ENCODE data around the gene TMPRSS11B.

TMPRSS11B gene

DNA sequence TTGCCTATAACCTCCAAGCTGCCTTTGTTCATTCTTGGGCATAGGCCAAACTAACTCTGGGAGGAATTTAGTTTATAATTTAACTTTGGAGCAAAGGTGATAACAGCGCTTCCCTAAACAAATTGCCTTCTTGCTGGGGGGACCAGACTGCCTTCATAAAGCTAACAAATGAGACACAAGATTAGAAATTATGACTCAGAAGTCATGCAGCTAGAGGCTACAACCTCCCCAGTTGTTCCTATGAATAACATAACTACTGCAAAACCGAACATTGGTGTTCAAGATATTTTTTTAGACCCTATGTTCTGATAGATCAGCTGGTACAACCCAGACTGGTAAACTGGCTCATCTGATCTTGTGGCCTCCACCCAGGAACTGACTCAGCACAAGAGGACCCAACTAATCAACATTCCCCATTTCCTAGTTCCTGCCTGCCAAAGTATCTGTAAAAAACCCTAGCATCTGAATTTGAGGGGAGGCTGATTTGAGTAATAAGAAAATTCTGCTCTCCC is 22.0 kb upstream of the TMPRSS11B start:
- WGBS, 2 donors (ENCODE audit: extremely low coverage in 2 of 2, insufficient read length in 2 of 2, insufficient replicate concordance in 1 of 2) = no CpG with 5 or more reads among the region's 2 CpGs
- no peak overlapping the region for H3K9ac ChIP-seq (ENCODE audit: low read depth, low read length, poor library complexity)
- H3K9me3 ChIP-seq (replicated peaks in 1 of 2; ENCODE audit: control insufficient read depth in 2 of 2, insufficient read depth in 1 of 2, low read depth in 1 of 2, low read length in 2 of 2) = peaks cover 0 to 3% of the 10 kb centered on the region in 2 donors
- no peak overlapping the region for H2BK120ac ChIP-seq (ENCODE audit: low read depth, low read length)
- no peak overlapping the region for H2BK15ac ChIP-seq (ENCODE audit: low read length)
- H2BK12ac ChIP-seq (ENCODE audit: low read length) = no peak overlapping the region
- H3K79me1 ChIP-seq (ENCODE audit: low read depth, low read length) = no peaks in the 10 kb centered on the region
- H3K4me1 ChIP-seq (ENCODE audit: control insufficient read depth in 2 of 2, insufficient read depth in 1 of 2, low read depth in 1 of 2, low read length in 2 of 2) = peaks cover 2 to 3% of the 10 kb centered on the region in 2 donors
- no peak overlapping the region for H3K23ac ChIP-seq (ENCODE audit: low read depth, low read length, poor library complexity)
- no peak overlapping the region for H3K4me3 ChIP-seq (ENCODE audit: low read length in 2 of 2)
- no peak overlapping the region for H2BK5ac ChIP-seq (ENCODE audit: low read length)
- H3K27ac ChIP-seq (replicated peaks; ENCODE audit: low read length) = no peak overlapping the region
- H4K8ac ChIP-seq (ENCODE audit: low read depth, low read length) = no peak overlapping the region
- H3K14ac ChIP-seq (ENCODE audit: low read length) = no peak overlapping the region
- H4K91ac ChIP-seq (ENCODE audit: low read depth, low read length, poor library complexity) = no peak overlapping the region
- H3K27me3 ChIP-seq (ENCODE audit: control insufficient read depth in 3 of 3, insufficient read depth in 3 of 3, low read depth in 1 of 3, low read length in 3 of 3) = no peaks in the 10 kb centered on the region
- H3K4ac ChIP-seq (ENCODE audit: low read length) = no peak overlapping the region
- no peak overlapping the region for H3K18ac ChIP-seq (ENCODE audit: low read length)
- DNase-seq (ENCODE audit: low spot score) = no peak
- no peaks in the 10 kb centered on the region for H3K36me3 ChIP-seq (replicated peaks in 1 of 2; ENCODE audit: control insufficient read depth in 2 of 2, insufficient read depth in 2 of 2, low read length in 2 of 2)
- H2AFZ ChIP-seq (ENCODE audit: low read length) = no peak overlapping the region
- no peak overlapping the region for H2AK5ac ChIP-seq (ENCODE audit: low read depth, low read length)
- no peak overlapping the region for H3K4me2 ChIP-seq (ENCODE audit: insufficient read depth, low read length, poor library complexity, severe bottlenecking)

DNA sequence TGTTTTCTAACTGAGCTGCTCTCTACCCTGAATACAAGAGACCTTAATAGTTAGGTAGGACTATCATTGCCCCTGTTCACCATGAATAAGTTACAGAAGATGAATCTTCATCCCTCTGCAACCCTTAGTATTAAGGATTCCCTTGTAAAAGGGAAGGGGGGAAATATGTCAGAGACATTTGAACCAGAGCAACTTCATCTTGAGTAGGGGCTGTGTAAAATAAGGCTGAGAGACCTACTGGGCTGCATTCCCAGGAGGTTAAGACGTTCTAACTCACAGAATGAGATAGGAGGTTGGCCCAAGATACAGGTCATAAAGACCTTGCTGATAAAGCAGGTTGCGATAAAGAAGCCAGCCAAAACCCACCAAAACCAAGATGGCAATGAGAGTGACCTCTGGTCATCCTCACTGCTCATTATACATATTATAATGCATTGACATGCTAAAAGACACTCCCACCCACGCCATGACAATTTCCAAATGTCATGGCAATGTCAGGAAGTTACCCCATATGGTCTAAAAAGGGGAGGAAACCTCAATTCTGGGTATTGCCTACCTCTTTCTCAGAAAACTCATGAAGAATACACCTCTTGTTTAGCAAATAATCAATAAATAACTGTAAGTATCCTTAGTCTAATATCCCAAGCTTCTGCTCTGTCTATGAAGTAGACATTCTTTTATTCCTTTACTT is 19.5 kb upstream of the TMPRSS11B start:
- Histone ChIP-seq H4K8ac (ENCODE audit: low read depth, low read length) (no peak overlapping the region), H3K79me1 (ENCODE audit: low read depth, low read length) (no peaks in the 10 kb centered on the region)
- WGBS, 2 donors (ENCODE audit: extremely low coverage in 2 of 2, insufficient read length in 2 of 2, insufficient replicate concordance in 1 of 2) = no CpG with 5 or more reads among the region's 3 CpGs

DNA sequence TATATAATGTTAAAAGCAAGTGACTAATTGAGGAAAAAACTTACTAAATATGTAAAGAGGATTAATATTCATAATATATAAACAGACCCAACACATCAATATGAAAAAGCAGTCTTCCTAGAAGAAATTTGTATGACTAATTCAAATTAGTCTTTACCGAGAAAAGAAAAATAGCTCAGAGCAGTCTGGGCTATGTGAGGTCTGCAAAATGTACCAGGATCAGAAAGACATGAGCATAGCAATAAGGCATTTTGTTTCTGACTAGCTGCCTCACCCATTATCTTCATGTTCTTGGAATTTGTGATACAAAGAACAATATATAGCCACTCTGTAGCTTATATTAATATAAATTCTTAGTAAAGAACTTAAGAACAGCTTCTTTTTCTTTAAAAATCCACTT is 13.7 kb upstream of the TMPRSS11B start:
- Histone ChIP-seq H3K27ac (replicated peaks; ENCODE audit: low read length) (no peak overlapping the region), H3K14ac (ENCODE audit: low read length) (no peak overlapping the region), H2BK12ac (ENCODE audit: low read length) (no peak overlapping the region), H4K91ac (ENCODE audit: low read depth, low read length, poor library complexity) (no peak overlapping the region), H3K4ac (ENCODE audit: low read length) (no peak overlapping the region), H2AK5ac (ENCODE audit: low read depth, low read length) (no peak overlapping the region), H2BK120ac (ENCODE audit: low read depth, low read length) (no peak overlapping the region), H2BK15ac (ENCODE audit: low read length) (no peak overlapping the region), H3K27me3 (ENCODE audit: control insufficient read depth in 3 of 3, insufficient read depth in 3 of 3, low read depth in 1 of 3, low read length in 3 of 3) (no peaks in the 10 kb centered on the region), H2BK5ac (ENCODE audit: low read length) (no peak overlapping the region), H3K9ac (ENCODE audit: low read depth, low read length, poor library complexity) (no peak overlapping the region), H3K9me3 (replicated peaks in 1 of 2; ENCODE audit: control insufficient read depth in 2 of 2, insufficient read depth in 1 of 2, low read depth in 1 of 2, low read length in 2 of 2) (no peaks in the 10 kb centered on the region), H2AFZ (ENCODE audit: low read length) (no peak overlapping the region), H3K4me1 (ENCODE audit: control insufficient read depth in 2 of 2, insufficient read depth in 1 of 2, low read depth in 1 of 2, low read length in 2 of 2) (no peaks in the 10 kb centered on the region), H3K23ac (ENCODE audit: low read depth, low read length, poor library complexity) (no peak overlapping the region), H4K8ac (ENCODE audit: low read depth, low read length) (no peak overlapping the region), H3K4me2 (ENCODE audit: insufficient read depth, low read length, poor library complexity, severe bottlenecking) (no peak overlapping the region), H3K79me1 (ENCODE audit: low read depth, low read length) (no peaks in the 10 kb centered on the region), H3K4me3 (ENCODE audit: low read length in 2 of 2) (no peak overlapping the region), H3K18ac (ENCODE audit: low read length) (no peak overlapping the region), H3K36me3 (replicated peaks in 1 of 2; ENCODE audit: control insufficient read depth in 2 of 2, insufficient read depth in 2 of 2, low read length in 2 of 2) (no peaks in the 10 kb centered on the region)
- DNase-seq (ENCODE audit: low spot score) = no peak
- no CpG with 5 or more reads among the region's 1 CpG for WGBS, 2 donors (ENCODE audit: extremely low coverage in 2 of 2, insufficient read length in 2 of 2, insufficient replicate concordance in 1 of 2)

More for the DNA sequence above, 19.5 kb upstream of the TMPRSS11B start:
- no peak overlapping the region for H3K4me2 ChIP-seq (ENCODE audit: insufficient read depth, low read length, poor library complexity, severe bottlenecking)
- no peak overlapping the region for H3K23ac ChIP-seq (ENCODE audit: low read depth, low read length, poor library complexity)
- no peak overlapping the region for H2BK12ac ChIP-seq (ENCODE audit: low read length)
- no peak overlapping the region for H2AK5ac ChIP-seq (ENCODE audit: low read depth, low read length)
- no peaks in the 10 kb centered on the region for H3K36me3 ChIP-seq (replicated peaks in 1 of 2; ENCODE audit: control insufficient read depth in 2 of 2, insufficient read depth in 2 of 2, low read length in 2 of 2)
- H4K91ac ChIP-seq (ENCODE audit: low read depth, low read length, poor library complexity) = no peak overlapping the region
- no peak overlapping the region for H3K27ac ChIP-seq (replicated peaks; ENCODE audit: low read length)
- no peaks in the 10 kb centered on the region for H3K9me3 ChIP-seq (replicated peaks in 1 of 2; ENCODE audit: control insufficient read depth in 2 of 2, insufficient read depth in 1 of 2, low read depth in 1 of 2, low read length in 2 of 2)
- DNase-seq (ENCODE audit: low spot score) = no peak
- no peak overlapping the region for H3K4me3 ChIP-seq (ENCODE audit: low read length in 2 of 2)
- H2AFZ ChIP-seq (ENCODE audit: low read length) = no peak overlapping the region
- no peaks in the 10 kb centered on the region for H3K27me3 ChIP-seq (ENCODE audit: control insufficient read depth in 3 of 3, insufficient read depth in 3 of 3, low read depth in 1 of 3, low read length in 3 of 3)
- H3K4me1 ChIP-seq (ENCODE audit: control insufficient read depth in 2 of 2, insufficient read depth in 1 of 2, low read depth in 1 of 2, low read length in 2 of 2) = no peaks in the 10 kb centered on the region
- no peak overlapping the region for H3K9ac ChIP-seq (ENCODE audit: low read depth, low read length, poor library complexity)
- H2BK15ac ChIP-seq (ENCODE audit: low read length) = no peak overlapping the region
- no peak overlapping the region for H3K18ac ChIP-seq (ENCODE audit: low read length)
- H2BK5ac ChIP-seq (ENCODE audit: low read length) = no peak overlapping the region
- H2BK120ac ChIP-seq (ENCODE audit: low read depth, low read length) = no peak overlapping the region
- no peak overlapping the region for H3K4ac ChIP-seq (ENCODE audit: low read length)
- H3K14ac ChIP-seq (ENCODE audit: low read length) = no peak overlapping the region

GRCh38 chr4:68257719-68258118 is 12.2 kb upstream of the TMPRSS11B start:
- H4K8ac ChIP-seq (ENCODE audit: low read depth, low read length) = no peak overlapping the region
- H3K9ac ChIP-seq (ENCODE audit: low read depth, low read length, poor library complexity) = no peak overlapping the region
- no peak overlapping the region for H3K14ac ChIP-seq (ENCODE audit: low read length)
- H3K27me3 ChIP-seq (ENCODE audit: control insufficient read depth in 3 of 3, insufficient read depth in 3 of 3, low read depth in 1 of 3, low read length in 3 of 3) = no peaks in the 10 kb centered on the region
- no peak overlapping the region for H2BK15ac ChIP-seq (ENCODE audit: low read length)
- no peak overlapping the region for H3K4me2 ChIP-seq (ENCODE audit: insufficient read depth, low read length, poor library complexity, severe bottlenecking)
- no CpG with 5 or more reads among the region's 5 CpGs for WGBS, 2 donors (ENCODE audit: extremely low coverage in 2 of 2, insufficient read length in 2 of 2, insufficient replicate concordance in 1 of 2)
- no peaks in the 10 kb centered on the region for H3K79me1 ChIP-seq (ENCODE audit: low read depth, low read length)
- no peak for DNase-seq (ENCODE audit: low spot score)
- no peak overlapping the region for H4K91ac ChIP-seq (ENCODE audit: low read depth, low read length, poor library complexity)
- H2BK12ac ChIP-seq (ENCODE audit: low read length) = no peak overlapping the region
- H2AFZ ChIP-seq (ENCODE audit: low read length) = no peak overlapping the region
- no peak overlapping the region for H3K23ac ChIP-seq (ENCODE audit: low read depth, low read length, poor library complexity)
- H3K4me3 ChIP-seq (ENCODE audit: low read length in 2 of 2) = no peak overlapping the region
- no peaks in the 10 kb centered on the region for H3K4me1 ChIP-seq (ENCODE audit: control insufficient read depth in 2 of 2, insufficient read depth in 1 of 2, low read depth in 1 of 2, low read length in 2 of 2)
- H2BK120ac ChIP-seq (ENCODE audit: low read depth, low read length) = no peak overlapping the region
- H2AK5ac ChIP-seq (ENCODE audit: low read depth, low read length) = no peak overlapping the region
- H3K9me3 ChIP-seq (replicated peaks in 1 of 2; ENCODE audit: control insufficient read depth in 2 of 2, insufficient read depth in 1 of 2, low read depth in 1 of 2, low read length in 2 of 2) = no peaks in the 10 kb centered on the region
- no peak overlapping the region for H3K4ac ChIP-seq (ENCODE audit: low read length)
- H3K18ac ChIP-seq (ENCODE audit: low read length) = no peak overlapping the region
- H3K36me3 ChIP-seq (replicated peaks in 1 of 2; ENCODE audit: control insufficient read depth in 2 of 2, insufficient read depth in 2 of 2, low read length in 2 of 2) = no peaks in the 10 kb centered on the region
- no peak overlapping the region for H3K27ac ChIP-seq (replicated peaks; ENCODE audit: low read length)
- no peak overlapping the region for H2BK5ac ChIP-seq (ENCODE audit: low read length)

Data from neuronal stem cell (in vitro differentiated cells).